GM13976 (cell line): ENCODE measurements around the gene VPS11.

Experiments
- DNase-seq: peaks from one replicate; pipeline ENCODE4 v3.0.0; 2012; ENCODE audit warnings: low spot score
- in situ Hi-C: fragments of 300-500 bp; cut with MboI; formaldehyde crosslinking; loops from one replicate; pipeline ENCODE4 v1.12.0; 2022; ENCODE audit warnings: low sequenced_read_pairs, mixed read lengths, inconsistent platforms; ENCODE audit not compliant: unreplicated experiment
- TF ChIP-seq, protein P1 (sequence below): IDR thresholded peaks from 2 replicates; pipeline ENCODE4 v1.5.1; 2012; ENCODE audit warnings: borderline replicate concordance, mild to moderate bottlenecking; ENCODE audit not compliant: insufficient read depth; ENCODE audit errors: extremely low read depth, missing control alignments, control extremely low read depth

Gene VPS11

DNA sequence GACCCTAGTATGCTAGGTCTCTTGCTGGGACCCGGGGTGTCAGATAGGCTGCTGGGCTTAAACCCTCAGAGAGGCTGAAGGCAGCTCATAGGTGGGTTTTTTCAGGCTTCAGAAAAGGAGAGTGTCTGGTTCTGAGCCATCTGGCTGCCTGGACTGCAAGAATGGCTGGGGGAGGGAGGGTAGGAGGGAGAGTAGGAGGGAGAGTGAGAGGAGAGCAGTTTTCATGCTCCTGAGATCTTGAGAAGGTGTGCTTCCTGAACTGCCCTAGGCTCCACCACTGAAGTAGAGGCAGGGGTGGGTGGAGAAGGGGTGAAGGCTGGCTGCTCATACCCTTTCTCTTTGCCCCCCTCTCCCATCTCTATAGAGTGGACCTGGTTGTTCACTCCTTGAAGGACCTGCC, 21.7 kb downstream of the VPS11 start:
- no peak for DNase-seq
- in situ Hi-C loops: no loop called here
- TF ChIP-seq, protein P1, sequence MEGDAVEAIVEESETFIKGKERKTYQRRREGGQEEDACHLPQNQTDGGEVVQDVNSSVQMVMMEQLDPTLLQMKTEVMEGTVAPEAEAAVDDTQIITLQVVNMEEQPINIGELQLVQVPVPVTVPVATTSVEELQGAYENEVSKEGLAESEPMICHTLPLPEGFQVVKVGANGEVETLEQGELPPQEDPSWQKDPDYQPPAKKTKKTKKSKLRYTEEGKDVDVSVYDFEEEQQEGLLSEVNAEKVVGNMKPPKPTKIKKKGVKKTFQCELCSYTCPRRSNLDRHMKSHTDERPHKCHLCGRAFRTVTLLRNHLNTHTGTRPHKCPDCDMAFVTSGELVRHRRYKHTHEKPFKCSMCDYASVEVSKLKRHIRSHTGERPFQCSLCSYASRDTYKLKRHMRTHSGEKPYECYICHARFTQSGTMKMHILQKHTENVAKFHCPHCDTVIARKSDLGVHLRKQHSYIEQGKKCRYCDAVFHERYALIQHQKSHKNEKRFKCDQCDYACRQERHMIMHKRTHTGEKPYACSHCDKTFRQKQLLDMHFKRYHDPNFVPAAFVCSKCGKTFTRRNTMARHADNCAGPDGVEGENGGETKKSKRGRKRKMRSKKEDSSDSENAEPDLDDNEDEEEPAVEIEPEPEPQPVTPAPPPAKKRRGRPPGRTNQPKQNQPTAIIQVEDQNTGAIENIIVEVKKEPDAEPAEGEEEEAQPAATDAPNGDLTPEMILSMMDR: no peak

DNA sequence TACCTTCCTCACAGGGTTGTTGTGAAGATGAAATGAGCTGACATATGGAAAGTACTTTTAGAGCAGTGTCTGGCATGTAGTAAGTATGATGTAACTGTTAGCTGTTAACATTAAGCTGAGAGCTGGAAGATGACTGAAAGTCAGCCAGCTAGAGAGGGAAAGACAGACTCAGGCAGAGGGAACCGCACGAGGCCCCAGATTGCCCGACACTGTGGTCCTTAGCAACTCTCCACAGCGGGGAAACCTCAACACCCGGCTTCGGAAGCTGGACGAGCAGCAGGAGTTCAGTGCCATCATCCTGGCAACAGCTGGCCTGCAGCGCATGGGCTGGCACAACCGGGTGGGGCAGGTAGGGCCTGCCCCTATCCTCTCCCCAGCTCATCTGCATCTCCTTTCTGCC, 23.6 kb downstream of the VPS11 start:
- in situ Hi-C loops: no loop called here
- TF ChIP-seq, protein P1: no peak
- no peak for DNase-seq

DNA sequence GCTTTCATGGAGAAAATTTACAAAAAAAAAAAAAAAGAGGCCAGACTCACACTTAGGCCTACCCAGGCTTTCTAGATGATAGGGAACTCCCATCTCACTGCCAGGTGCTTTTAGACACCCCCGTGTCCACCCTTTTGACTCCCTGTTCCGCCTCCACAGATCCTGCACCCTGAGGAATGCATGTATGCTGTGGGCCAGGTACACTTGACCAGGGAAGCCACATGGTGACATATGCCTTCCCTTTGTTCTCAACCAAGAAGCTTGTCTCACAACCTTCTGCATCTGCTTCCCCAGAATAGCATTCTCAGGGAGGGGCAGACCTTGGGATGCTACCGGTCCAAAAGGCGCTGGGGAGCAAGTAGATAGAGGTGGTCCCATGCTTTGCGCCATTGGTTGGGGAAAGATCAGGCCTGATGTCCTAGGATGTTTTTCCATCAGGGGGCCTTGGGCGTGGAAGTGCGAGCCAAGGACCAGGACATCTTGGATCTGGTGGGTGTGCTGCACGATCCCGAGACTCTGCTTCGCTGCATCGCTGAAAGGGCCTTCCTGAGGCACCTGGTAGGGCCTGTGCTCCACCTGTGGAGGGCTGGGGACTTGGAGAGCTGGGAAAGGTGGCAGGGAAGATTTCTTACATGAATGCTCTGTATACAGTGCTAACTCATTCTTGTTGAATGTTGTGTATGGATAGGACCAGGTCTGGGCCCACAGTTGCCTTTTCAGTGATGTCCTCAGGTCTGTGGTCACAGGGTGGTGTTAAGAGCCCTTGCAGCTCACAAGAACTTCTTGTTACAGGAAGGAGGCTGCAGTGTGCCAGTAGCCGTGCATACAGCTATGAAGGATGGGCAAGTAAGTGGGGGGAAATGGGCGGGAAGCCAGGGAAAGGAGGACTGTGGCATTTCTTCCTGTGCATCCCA, 24.6 kb downstream of the VPS11 start:
- TF ChIP-seq, protein P1: no peak
- in situ Hi-C loops: no loop called here
- no peak for DNase-seq

DNA sequence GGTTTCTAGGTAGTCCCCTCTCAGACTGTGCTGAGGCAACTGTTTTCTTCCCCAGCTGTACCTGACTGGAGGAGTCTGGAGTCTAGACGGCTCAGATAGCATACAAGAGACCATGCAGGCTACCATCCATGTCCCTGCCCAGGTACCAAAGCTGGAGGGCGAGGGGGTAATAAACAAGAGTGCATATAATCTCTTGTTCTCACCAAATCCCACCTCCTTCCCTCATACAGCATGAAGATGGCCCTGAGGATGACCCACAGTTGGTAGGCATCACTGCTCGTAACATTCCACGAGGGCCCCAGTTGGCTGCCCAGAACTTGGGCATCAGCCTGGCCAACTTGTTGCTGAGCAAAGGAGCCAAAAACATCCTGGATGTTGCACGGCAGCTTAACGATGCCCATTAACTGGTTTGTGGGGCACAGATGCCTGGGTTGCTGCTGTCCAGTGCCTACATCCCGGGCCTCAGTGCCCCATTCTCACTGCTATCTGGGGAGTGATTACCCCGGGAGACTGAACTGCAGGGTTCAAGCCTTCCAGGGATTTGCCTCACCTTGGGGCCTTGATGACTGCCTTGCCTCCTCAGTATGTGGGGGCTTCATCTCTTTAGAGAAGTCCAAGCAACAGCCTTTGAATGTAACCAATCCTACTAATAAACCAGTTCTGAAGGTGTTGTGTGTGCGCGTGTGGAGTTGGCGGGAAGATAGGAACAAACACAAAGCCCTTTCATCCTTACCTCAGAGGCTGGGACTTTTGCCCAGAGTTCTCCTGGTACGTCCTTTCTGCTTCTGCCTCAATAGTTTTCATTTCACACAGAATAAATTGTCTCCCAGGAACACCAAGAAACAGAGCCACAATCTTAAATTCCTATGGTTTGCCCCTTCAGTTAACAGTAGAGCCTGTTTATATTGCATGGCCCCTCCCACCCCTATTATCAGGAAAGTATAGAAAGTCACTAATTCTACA, 25.5 kb downstream of the VPS11 start:
- TF ChIP-seq, protein P1: no peak
- in situ Hi-C loops: no loop called here
- no peak for DNase-seq

DNA sequence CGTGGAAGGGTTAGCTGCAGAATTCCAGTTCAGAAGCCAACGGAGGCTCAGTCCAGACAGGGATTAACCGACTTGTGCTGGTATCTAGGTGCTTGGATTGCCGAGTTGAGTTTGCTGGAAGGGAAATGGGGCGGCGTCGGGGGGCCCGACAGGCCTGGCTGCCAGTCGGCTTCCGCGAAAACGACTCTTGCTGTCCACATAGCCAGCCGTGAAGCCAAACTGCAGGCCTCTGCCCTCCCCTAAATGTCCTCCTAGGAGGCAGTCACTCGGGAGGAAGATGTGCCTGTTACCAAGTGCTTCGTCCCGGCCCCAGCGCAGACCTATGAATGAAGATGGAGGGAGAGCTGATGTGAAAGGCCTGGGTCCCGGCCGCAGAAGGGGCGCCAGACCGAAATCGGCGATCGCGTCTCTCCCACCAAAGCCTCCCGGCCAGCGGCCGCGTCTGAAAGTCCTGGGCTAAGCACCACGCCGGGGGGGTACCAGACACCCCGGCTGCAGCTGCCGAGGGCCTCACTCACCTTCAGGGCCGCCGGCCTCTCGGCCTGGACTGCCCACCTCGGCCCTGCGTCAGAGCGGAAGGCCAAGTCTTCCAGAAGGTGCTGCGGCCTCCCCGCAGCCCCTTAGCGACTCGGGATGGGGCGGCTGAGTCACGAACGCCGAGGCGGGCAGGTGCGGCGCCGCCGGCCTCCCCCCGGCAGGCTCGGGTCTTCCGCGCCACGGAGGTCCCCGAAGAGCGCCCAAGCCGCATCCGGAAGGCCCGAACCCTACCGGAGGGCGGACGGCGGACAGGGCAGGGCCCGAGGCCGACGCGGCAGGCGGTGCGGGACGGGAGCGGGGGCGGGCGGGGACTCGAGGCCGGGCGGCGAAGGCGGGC, 26.6 kb downstream of the VPS11 start:
- peak; percentile 48 for DNase-seq
- TF ChIP-seq, protein P1: no peak
- in situ Hi-C loops: no loop called here

DNA sequence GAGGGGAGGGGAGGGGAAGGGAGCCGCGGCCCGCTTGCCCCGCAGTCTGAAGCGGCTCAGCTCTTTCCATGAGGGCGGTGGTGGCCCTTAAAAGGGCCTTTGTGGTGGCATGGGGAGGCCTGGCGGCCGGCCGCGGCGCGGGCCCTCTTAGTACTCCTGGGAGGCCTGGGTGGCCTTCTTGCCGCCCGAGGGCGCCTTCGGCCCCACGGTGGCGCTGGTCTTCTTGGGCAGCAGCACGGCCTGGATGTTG, 27.1 kb downstream of the VPS11 start:
- in situ Hi-C loops: no loop called here
- TF ChIP-seq, protein P1: peak; percentile 89
- peak; percentile 73 for DNase-seq
